Ishikawa (cell line): ENCODE data around the gene FKBP10.

Experiments used
- CEBPB ChIP-seq: IDR thresholded peaks from 2 replicates; pipeline ENCODE4 v1.6.1; 2012
- CREB1 ChIP-seq: IDR thresholded peaks from 2 replicates; pipeline ENCODE4 v1.6.1; 2012; ENCODE audit warnings: low read depth
- EGR1 ChIP-seq: IDR thresholded peaks from 2 replicates; pipeline ENCODE4 v1.6.1; 2012
- EP300 ChIP-seq: IDR thresholded peaks from 2 replicates; pipeline ENCODE4 v1.6.1; 2012; ENCODE audit warnings: borderline replicate concordance
- FOXM1 ChIP-seq: IDR thresholded peaks from 2 replicates; pipeline ENCODE4 v1.6.1; 2012; ENCODE audit warnings: low read depth, borderline replicate concordance
- NFIC ChIP-seq: IDR thresholded peaks from 2 replicates; pipeline ENCODE4 v1.6.1; 2012
- RAD21 ChIP-seq: IDR thresholded peaks from 2 replicates; pipeline ENCODE4 v1.6.1; 2012; ENCODE audit warnings: low read depth
- REST ChIP-seq: IDR thresholded peaks from 2 replicates; pipeline ENCODE4 v1.6.1; 2012; ENCODE audit warnings: low read depth, mild to moderate bottlenecking
- TAF1 ChIP-seq: IDR thresholded peaks from 2 replicates; pipeline ENCODE4 v1.6.1; 2012; ENCODE audit warnings: low read depth, mild to moderate bottlenecking
- TCF12 ChIP-seq: IDR thresholded peaks from 2 replicates; pipeline ENCODE4 v1.6.1; 2012; ENCODE audit warnings: low read depth
- TEAD4 ChIP-seq: IDR thresholded peaks from 2 replicates; pipeline ENCODE4 v1.6.1; 2012
- YY1 ChIP-seq: IDR thresholded peaks from 2 replicates; pipeline ENCODE4 v1.6.1; 2012; ENCODE audit warnings: low read depth
- ZBTB7A ChIP-seq: IDR thresholded peaks from 2 replicates; pipeline ENCODE4 v1.6.1; 2012; ENCODE audit warnings: low read depth
- TF ChIP-seq, protein P1 (sequence below): IDR thresholded peaks from 2 replicates; pipeline ENCODE4 v1.6.1; 2012
- TF ChIP-seq, protein P2 (sequence below): IDR thresholded peaks from 2 replicates; pipeline ENCODE4 v1.6.1; 2012

Gene FKBP10, protein sequence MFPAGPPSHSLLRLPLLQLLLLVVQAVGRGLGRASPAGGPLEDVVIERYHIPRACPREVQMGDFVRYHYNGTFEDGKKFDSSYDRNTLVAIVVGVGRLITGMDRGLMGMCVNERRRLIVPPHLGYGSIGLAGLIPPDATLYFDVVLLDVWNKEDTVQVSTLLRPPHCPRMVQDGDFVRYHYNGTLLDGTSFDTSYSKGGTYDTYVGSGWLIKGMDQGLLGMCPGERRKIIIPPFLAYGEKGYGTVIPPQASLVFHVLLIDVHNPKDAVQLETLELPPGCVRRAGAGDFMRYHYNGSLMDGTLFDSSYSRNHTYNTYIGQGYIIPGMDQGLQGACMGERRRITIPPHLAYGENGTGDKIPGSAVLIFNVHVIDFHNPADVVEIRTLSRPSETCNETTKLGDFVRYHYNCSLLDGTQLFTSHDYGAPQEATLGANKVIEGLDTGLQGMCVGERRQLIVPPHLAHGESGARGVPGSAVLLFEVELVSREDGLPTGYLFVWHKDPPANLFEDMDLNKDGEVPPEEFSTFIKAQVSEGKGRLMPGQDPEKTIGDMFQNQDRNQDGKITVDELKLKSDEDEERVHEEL

DNA sequence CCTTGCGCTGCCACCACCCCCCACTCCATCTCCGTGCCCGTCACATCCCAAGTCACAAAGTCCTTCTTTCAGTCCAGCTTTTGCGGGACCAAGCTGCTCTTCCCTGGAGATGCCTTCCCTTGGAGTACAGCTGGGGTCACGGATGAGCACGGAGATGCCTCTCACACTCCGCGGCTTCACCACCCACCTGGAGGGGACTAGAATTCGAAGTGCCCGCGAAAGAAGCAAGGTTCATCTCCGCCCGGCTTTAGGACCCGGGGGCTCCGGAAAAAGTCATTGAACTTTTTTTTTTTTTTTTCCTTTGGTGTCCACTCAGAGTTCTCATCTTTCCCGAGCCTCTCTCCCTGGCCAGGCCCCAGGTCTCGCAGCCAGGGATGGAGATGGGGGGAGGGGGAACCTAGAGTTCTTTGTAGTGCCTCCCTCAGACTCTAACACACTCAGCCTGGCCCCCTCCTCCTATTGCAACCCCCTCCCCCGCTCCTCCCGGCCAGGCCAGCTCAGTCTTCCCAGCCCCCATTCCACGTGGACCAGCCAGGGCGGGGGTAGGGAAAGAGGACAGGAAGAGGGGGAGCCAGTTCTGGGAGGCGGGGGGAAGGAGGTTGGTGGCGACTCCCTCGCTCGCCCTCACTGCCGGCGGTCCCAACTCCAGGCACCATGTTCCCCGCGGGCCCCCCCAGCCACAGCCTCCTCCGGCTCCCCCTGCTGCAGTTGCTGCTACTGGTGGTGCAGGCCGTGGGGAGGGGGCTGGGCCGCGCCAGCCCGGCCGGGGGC lies at the start of gene FKBP10:
TSS of gene FKBP10 (plus strand) at position 624 of the 771 bp plus-strand sequence. CDS start at position 655, 31 bp downstream.
- 0 out of 2 replicates have a peak, but pooled peaks have one; percentile 14 for TF ChIP-seq YY1
- no peak for TF ChIP-seq EP300
- TF ChIP-seq TCF12, result peak; percentile 58; the same call in 1 of the 2 replicates
- TF ChIP-seq REST, result no peak
- peak; percentile 2; the same call in 1 of the 2 replicates for TF ChIP-seq NFIC
- no peak for TF ChIP-seq EGR1
- no peak for TF ChIP-seq RAD21
- TF ChIP-seq CEBPB, result no peak
- TF ChIP-seq ZBTB7A, result peak; percentile 66; the same call in 1 of the 2 replicates
- TF ChIP-seq TAF1, result no peak; the same call in 1 of the 2 replicates
- TF ChIP-seq, protein P1, sequence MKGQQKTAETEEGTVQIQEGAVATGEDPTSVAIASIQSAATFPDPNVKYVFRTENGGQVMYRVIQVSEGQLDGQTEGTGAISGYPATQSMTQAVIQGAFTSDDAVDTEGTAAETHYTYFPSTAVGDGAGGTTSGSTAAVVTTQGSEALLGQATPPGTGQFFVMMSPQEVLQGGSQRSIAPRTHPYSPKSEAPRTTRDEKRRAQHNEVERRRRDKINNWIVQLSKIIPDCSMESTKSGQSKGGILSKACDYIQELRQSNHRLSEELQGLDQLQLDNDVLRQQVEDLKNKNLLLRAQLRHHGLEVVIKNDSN, result peak; percentile 45; the same call in 1 of the 2 replicates
- TF ChIP-seq TEAD4, result no peak
- TF ChIP-seq, protein P2, sequence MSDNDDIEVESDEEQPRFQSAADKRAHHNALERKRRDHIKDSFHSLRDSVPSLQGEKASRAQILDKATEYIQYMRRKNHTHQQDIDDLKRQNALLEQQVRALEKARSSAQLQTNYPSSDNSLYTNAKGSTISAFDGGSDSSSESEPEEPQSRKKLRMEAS, result peak; percentile 96
- no peak for TF ChIP-seq CREB1
- TF ChIP-seq FOXM1, result no peak

- TF ChIP-seq, protein P2, result no peak
- TF ChIP-seq RAD21, result no peak
- no peak for TF ChIP-seq ZBTB7A
- TF ChIP-seq TAF1, result no peak
- no peak for TF ChIP-seq YY1
Observed at GRCh38 chr17:41763327-41763726, 49.5 kb upstream of the FKBP10 start.

DNA sequence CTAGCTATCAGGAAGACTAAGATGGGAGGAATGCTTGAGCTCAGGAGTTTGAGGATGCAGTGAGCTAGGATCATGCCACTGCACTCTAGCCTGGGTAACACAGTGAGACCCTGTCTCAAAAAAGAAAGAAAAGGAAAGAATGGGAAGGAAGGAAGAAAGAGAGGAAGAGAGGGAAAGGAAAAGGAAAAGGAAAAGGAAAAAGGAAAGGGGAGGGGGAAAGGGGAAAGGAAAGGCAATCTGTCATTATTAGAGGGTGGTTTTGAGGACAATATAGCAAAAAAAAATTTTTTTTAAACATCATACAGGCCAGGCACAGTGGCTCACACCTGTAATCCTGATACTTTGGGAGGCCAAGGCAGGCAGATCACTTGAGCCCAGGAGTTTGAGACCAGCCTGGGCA lies 46.7 kb upstream of the FKBP10 start:
- TF ChIP-seq CEBPB, result no peak
- TF ChIP-seq NFIC, result no peak
- no peak for TF ChIP-seq ZBTB7A
- TF ChIP-seq TAF1, result no peak
- TF ChIP-seq YY1, result no peak
- TF ChIP-seq FOXM1, result no peak
- no peak for TF ChIP-seq TEAD4
- no peak for TF ChIP-seq TCF12
- no peak for TF ChIP-seq CREB1
- TF ChIP-seq, protein P2, result no peak
- no peak for TF ChIP-seq EP300

DNA sequence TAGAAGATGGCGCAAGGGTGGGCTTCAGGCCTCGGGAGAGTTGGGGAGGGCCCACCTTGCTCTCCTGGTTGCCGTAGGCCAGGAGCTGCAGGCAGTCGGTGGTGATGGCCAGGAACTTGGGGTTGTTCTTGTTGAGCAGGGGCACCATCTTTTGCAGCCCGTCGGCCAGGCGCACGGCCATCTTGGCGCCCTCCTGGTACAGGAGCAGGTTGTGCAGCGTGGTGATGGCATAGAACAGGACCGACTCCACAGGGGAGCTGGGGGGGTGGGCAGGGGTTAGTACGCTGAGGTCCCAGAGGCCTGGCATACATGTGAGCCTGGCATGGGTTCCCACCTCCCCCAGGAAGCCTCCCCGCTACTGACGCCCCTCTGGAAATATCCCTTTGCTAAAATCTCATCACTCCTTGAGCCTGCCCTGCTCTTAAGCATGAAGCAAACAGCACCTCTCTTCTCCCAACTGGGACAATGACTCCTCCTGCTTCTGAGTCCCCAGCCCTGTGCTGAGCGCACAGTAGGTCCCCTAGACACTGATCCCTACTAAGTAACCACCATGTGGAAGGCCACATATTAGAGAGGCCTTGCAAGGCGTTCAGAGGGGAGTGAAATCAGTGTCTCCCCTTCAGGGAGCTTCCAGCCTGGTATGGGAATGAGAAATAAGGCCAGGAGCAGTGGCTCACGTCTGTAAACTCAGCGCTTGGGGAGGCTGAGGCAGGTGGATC lies 45.3 kb upstream of the FKBP10 start:
- TF ChIP-seq, protein P1, result no peak
- TF ChIP-seq YY1 (no peak), ZBTB7A (no peak), TAF1 (no peak), FOXM1 (no peak), NFIC (no peak), CREB1 (no peak), EGR1 (no peak), TCF12 (no peak), CEBPB (no peak), REST (no peak), RAD21 (no peak), TEAD4 (no peak), EP300 (no peak)
- TF ChIP-seq, protein P2, result no peak
